MV-4-11 (cell line): ENCODE measurements around the gene CD63.

Experiments
- DNase-seq: peaks from one replicate; lab custom pipeline; 2025; lab: John Stamatoyannopoulos, UW

The CD63 gene

DNA sequence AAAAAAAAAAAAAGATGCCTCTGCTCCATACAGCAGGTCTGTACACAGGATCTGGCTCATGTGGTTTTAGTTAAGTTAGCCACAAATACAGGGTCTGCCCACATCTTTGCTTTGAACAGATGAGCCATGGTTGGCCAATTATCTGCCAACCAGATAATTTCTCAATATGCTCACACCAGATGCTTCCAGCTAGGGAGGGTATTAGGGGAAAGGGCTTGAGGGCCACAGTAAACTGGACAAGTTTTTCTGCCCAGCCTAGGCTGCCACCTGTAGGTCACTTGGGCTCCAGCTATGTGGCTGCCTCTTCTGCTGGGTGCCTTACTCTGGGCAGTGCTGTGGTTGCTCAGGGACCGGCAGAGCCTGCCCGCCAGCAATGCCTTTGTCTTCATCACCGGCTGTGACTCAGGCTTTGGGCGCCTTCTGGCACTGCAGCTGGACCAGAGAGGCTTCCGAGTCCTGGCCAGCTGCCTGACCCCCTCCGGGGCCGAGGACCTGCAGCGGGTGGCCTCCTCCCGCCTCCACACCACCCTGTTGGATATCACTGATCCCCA lies 7.8 kb downstream of the CD63 start:
- DNase-seq: peak; percentile 99

- no peak for DNase-seq
Measured at GRCh38 chr12:55720071-55720564, 8.7 kb downstream of the CD63 start, which contains the start of gene RDH5. Gene RDH5, plus strand, starts transcription at chr12:55720393. Its CDS starts 792 bp downstream, at chr12:55721185.

DNA sequence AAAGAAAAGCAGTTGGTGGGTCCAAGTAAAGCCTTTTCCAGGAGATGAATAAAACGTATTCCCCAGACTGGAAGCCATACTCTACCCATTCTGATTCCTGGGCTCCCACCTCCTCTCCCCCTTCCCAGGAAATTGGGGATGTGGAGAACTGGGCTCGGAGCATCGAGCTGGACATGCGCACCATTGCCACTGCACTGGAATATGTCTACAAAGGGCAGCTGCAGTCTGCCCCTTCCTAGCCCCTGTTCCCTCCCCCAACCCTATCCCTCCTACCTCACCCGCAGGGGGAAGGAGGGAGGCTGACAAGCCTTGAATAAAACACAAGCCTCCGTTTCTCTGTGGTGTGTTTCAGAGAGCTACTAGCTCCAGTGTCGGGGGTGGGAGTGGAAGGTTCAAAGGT lies 9.4 kb downstream of the CD63 start:
- no peak for DNase-seq

DNA sequence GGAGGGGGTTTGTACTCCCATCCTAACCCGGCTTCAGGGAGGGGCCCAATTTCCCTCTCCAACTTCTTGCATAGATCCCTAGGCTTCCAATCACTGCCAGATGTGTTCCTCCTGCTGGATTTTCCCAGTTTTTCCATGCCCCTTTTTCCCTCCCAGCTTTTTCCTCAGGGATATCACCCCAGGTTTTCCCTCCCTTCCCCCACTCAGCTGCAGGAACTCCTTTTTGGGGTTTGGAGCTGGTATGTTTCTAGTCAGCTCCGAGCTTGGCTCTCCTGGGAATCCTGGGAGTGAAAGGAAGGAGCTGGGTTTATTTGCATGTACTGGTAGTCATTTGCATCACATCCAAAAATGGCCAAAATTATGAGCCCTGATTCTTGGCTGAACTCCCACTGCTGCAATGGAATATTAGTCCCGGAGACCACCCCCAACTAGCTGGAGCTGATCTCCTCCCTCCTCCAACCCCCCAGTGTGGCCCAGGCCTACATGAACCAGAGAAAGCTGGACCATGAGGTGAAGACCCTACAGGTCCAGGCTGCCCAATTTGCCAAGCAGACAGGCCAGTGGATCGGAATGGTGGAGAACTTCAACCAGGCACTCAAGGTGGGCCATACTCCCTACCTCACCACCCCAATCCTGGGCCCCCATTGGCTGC lies 10.1 kb downstream of the CD63 start:
- DNase-seq: no peak

DNA sequence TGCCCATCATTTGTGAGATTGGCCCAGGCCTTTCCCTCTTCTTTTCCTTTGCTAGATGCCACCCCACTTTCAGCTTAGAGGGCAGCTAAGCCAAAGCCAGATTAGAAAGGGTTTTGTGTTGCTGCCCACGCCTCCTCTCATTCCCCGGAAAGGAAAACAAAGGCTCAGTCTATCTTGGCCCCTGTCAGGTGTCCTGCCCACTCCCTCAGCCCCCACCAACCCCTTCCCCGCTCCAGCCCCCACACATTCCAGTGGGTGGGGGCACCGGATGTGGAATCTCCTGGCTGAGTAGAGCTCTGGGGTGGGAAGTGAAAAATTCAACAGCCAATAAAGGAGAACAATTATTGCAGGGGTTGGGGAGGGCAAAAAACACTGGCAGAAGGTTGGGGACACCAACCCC lies 10.8 kb downstream of the CD63 start:
- DNase-seq: no peak

DNA sequence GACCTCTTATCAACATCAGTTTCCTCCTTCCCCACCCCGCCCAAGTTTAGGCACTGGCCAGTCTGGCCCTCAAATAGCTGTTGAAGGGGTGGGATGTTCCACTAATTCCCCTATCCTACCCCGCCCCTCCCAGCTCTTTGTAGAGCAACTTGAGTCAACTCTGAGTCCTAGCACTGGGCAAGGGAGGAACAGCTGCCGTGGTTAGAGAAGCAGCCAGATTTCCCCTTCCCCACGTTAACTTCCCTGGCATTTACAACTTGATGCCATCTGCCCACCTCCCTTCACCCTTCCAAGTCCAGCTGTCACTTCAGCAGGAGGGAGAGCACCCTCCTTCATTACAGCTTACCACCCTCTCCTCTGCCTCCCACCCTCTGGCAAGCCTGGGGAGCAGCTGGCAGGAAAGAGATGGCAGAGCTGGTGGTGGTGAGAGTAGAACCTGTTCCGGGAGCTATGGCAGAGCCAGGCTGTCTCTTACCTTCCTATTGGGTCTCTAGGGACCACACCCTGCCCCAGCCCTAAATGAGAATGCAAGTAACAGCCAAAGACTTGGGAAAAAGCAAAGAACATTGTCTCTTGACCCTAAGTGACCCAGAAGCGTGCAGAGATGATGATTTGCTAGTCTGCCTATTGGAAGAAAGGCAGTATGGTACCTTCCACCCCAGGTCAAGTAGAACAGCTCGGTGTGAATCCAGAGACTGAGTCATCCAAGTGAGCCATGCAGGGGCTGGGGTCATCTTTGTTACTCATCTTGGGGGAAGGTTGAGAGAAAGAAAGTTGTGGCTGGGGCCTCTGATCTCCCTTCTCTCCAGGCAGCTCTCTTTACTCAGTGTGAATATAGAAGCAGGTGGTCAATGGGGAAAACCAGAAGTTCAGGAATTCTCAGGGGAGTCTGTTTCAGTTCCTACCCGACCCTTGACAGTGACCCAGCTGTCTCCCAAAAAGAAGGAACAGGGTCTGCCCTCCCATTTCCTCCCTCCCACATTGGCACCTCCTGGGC lies 11.5 kb downstream of the CD63 start:
- DNase-seq: no peak

- DNase-seq: no peak
Measured at GRCh38 chr12:55716582-55716957, 12.2 kb downstream of the CD63 start.

DNA sequence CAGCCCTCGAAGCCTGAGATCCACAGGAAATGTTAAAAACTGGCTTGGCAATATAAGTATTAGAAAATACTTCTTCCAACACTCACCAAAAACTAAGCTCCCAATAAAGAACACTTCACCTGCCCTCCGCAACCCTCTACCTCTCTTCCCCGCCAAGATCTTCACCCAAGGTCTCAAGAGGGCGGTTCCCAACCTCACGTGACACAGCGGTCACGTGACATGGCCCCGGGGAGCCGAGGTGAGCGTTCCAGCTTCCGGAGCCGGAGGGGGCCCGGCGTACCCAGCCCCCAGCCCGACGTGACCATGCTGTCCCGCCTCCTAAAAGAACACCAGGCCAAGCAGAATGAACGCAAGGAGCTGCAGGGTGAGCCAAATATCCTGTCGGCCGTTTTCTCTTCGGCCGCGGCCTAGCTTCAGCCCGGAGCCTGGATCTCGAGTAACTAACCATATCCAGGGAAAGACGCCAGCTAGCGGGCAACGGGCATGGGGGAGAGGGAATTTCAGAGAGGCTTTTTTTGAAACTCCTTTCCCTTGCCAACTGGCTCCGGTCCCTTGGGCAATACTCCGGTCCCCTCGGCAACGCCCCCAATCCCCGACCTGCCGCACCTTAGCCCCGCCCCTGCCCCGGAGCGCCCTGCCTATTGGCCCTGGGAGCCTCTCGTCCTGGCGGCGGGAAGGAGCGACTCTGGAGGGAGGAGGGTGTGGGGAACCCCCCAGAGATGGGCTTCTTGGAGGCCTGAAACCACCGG lies 12.8 kb downstream of the CD63 start, which contains the start of gene BLOC1S1:
TSS of gene BLOC1S1 (plus strand) at position 214 of the 749 bp plus-strand sequence. CDS start at position 220, 6 bp downstream.
- peak; percentile 87 for DNase-seq

DNA sequence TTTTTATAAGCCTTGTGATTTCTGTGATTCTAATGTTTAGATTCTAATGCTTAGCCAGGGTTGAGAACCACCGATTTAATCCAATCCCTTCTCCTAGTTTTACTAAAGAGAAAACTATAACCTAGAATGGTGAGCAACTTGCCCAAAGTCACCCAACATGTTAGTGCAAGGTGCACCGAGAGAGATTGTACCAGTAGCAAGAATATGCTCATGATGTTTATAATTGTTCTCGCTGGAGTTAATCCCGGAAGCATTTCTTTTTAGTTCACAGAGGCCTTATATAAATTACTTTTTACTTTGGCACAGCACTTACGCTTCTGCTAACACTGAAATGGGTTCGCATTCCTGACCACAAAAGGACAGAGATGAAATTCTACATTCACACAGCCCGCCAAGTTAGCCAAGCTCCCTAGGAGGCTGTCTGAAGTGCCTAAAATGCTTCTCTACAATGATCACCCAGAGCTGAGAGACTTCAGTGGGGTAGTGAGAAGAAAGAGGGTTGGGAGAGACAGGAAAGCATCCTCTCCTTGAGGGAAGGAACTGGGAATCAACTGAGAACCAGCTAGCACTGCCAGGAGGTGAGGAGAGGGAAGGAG lies 13.5 kb downstream of the CD63 start:
- DNase-seq: no peak

GRCh38 chr12:55713721-55714120 lies 15.1 kb downstream of the CD63 start:
- DNase-seq: no peak

DNA sequence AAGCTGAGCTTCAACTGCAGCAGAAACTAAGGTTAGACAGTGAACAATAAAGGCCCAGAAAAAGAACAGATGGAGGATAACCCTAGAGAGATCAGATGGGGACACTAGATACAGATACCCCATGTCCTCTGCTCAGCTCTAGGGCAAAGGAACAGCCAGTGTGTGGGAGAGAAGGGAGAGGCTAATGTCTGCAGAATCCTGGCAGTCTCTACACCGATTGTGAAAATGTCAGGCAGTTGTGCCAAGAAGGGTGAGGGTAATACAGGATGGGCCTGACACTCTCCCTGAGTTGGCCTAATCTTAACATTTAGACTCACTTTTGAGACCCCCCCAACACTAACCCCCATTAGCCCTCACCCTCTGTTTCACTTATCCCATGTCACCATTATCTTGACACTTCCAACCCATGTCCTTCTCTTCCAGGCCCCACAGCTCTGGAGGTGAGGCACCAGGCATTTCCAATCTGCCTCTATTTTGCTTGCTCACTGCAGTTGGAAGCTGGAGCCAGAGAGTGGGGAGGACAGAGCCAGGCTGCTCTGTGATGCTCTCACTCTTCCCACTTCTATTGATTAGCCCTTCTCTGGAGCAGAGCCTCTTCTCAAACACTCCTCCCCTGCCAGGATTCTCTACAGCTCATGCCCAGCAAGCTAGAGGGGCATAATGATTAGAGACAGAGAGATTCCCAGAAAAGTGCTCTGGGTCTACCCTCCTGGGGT lies 16.0 kb downstream of the CD63 start:
- no peak for DNase-seq

DNA sequence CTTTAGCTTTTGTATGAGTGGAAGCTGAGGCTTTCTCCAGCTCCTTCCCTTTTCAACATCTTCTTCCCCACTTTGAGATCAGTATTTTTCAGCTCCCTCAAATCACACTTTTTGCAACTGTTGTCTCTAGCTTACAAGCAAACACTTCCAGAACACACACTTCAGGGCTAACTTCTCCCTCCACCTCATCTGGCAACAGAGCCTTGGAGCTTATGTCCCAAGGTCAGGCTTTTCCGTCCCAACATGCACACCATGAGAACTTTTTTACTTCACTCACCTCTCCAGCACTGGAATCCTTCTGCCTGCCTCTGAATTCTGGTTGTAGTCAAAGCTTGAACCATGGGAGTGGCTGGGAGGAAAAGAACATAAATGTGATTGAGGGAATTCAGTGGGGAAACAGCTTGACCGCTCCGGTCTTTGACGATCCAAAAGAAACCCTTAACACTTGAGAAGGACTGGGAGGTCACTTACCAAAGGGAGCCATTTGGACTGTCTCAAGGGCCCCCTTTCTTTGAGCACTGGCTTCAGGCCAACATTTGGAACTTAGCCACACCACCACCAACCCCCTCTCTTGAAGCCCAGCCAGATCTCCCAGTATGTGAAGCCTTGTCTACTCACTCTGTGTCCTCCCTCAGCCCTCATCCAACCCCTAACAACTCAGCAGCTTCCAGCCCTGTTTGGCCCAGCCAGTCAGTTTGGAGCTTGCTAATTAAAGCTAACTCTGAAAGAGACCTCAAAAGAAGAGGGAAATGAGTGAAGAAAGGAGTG lies 16.8 kb downstream of the CD63 start:
- DNase-seq: no peak

- DNase-seq: peak; percentile 49
Measured at GRCh38 chr12:55708695-55709233, 20.0 kb downstream of the CD63 start.

DNA sequence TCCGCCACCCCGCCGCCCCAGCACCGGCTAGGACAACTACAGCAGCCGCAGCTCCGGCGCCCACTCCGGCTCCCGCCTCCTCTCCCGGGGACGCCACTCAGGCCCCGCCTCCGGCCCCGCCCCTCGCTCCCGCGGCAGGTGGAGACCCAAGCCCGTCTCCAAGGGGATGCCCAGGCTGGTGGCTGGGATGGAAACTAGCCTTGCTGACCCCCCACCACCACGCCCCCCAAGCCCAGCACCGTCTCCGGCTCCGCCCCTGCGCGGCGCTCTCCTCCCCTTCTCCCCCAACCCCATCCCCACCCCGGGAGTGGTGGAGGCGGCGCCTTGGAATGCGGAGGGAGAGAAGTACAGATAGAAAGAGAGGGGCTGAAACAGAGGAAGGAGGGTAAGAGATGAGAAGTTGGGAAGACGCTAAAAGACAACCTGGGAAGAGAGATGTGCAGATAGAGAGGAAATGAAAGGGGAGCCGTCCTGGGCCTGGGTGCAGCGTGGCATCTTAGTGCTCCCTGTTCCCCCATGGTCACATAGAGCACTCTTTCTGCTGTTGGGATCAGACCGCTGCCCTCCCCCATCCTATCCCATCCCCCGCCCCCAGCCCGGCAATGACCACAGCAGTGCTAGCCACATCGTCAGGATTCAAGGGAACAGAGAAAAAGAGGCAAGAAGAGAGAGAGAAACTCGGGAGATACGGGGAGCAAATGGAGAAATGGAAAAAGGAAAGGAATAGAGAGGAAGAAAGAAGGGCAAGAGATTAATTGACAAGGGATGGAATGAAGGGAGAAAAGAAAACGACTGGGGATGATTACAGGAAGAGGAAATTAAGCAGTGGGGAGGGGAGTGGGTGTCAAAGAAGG lies 20.7 kb downstream of the CD63 start, which contains the start of gene ITGA7:
TSS of gene ITGA7 (minus strand) at position 64 of the 854 bp plus-strand sequence. CDS start 222 bp downstream, outside the sequence.
- DNase-seq: no peak

GRCh38 chr12:55707219-55707671 lies 21.6 kb downstream of the CD63 start:
- DNase-seq: peak; percentile 59

DNA sequence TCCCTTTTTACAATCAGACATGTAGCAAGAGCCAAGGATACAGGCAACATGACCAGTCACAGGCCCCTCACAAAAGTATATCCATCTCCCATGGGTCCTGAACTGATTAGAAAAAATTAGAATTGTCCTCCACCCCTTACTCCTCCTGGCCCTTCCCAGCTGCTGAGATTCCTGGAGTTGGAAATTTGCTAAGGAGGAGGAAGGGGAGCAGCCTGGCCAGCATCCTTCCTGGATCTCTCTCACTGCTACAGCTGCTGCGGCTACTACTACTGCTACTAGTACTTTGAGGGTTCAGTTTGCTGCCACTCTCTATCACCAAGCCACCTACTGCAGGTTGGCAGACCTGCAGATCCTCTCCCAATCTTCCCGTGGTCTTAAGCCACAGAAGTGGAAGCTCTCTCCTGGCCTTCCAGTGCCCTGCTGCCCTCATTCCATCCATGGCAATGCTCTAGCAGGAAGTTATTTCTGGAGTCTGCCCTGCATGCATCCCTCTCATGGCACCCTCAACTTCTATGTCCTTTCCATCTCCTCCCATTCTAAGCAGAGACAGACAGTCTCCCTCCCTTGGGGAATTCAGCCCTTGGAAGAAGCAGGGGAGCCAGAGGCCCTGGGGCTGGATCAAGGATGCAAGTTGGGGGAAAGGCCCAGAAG lies 22.1 kb downstream of the CD63 start:
- DNase-seq: no peak

DNA sequence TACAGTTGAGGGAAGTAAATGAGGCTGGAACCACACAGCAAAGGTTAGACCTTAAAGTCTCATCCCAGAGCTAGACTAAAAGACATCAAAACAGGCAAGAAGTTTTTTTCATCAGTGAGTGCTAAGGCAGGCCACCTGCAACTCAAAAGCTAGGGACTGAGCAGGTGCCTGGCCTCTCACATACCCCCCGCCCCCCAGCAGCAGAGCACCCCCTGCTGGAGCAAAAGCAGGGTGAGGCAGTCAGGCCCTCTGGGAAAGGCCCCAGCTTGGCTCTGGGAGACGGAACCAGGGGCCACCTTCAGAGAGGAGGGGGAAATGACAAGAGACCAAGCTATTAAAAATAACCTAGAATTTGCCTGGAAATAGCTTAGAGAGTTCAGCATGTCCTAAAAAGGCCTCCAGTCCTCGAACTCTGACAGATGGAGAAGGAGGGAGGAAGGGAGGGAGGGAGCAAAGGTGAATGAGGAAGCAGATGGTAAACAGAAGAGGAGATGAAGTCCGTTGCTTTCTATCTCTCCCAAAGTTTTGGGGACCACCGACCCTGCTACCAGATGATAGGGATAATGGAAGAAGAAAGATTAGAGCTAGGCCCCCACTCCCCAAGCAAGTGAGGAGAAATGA lies 22.9 kb downstream of the CD63 start:
- no peak for DNase-seq
